ENCODE data around the gene KIF17.

Gene KIF17

GRCh38 chr1:20717452-20718342 lies at the start of gene KIF17:
Gene KIF17 (minus strand): TSS chr1:20718007. CDS start chr1:20717706, 301 bp downstream.
- DNase-seq (ENCODE audit: extremely low read depth in 1 of 2, low read depth in 1 of 2) = peak; percentile 18 to 47

GRCh38 chr1:20767271-20767670 lies 49.5 kb upstream of the KIF17 start:
- no peak for DNase-seq (ENCODE audit: extremely low read depth in 1 of 2, low read depth in 1 of 2)

GRCh38 chr1:20763417-20763816 lies 45.6 kb upstream of the KIF17 start:
- DNase-seq (ENCODE audit: extremely low read depth in 1 of 2, low read depth in 1 of 2) = no peak

GRCh38 chr1:20760322-20760721 lies 42.5 kb upstream of the KIF17 start:
- DNase-seq (ENCODE audit: extremely low read depth in 1 of 2, low read depth in 1 of 2) = no peak

GRCh38 chr1:20753589-20753988 lies 35.8 kb upstream of the KIF17 start:
- DNase-seq (ENCODE audit: extremely low read depth in 1 of 2, low read depth in 1 of 2) = no peak

GRCh38 chr1:20751462-20751990 lies 33.7 kb upstream of the KIF17 start:
- DNase-seq (ENCODE audit: extremely low read depth in 1 of 2, low read depth in 1 of 2) = no peak

GRCh38 chr1:20742671-20743070 lies 24.9 kb upstream of the KIF17 start:
- no peak for DNase-seq (ENCODE audit: extremely low read depth in 1 of 2, low read depth in 1 of 2)

- DNase-seq (ENCODE audit: extremely low read depth in 1 of 2, low read depth in 1 of 2) = no peak
Observed at GRCh38 chr1:20740781-20741180, 23.0 kb upstream of the KIF17 start.

GRCh38 chr1:20739225-20739624 lies 21.4 kb upstream of the KIF17 start:
- no peak for DNase-seq (ENCODE audit: extremely low read depth in 1 of 2, low read depth in 1 of 2)

GRCh38 chr1:20735581-20736111 lies 17.8 kb upstream of the KIF17 start:
- no peak for DNase-seq (ENCODE audit: extremely low read depth in 1 of 2, low read depth in 1 of 2)

- DNase-seq (ENCODE audit: extremely low read depth in 1 of 2, low read depth in 1 of 2) = no peak
Observed at GRCh38 chr1:20733360-20733975, 15.7 kb upstream of the KIF17 start.

- peak; percentile 19 to 44 for DNase-seq (ENCODE audit: extremely low read depth in 1 of 2, low read depth in 1 of 2)
Observed at GRCh38 chr1:20732588-20733359, 15.0 kb upstream of the KIF17 start, which contains the start of gene SH2D5. Gene SH2D5 (minus strand): TSS chr1:20732703. CDS start chr1:20728044, 4,659 bp downstream.

- DNase-seq (ENCODE audit: extremely low read depth in 1 of 2, low read depth in 1 of 2) = peak in 1 of 2 donors; percentile 43
Observed at GRCh38 chr1:20732071-20732587, 14.3 kb upstream of the KIF17 start.

GRCh38 chr1:20731057-20731991 lies 13.5 kb upstream of the KIF17 start:
- DNase-seq (ENCODE audit: extremely low read depth in 1 of 2, low read depth in 1 of 2) = no peak

- DNase-seq (ENCODE audit: extremely low read depth in 1 of 2, low read depth in 1 of 2) = no peak
Observed at GRCh38 chr1:20730690-20731056, 12.9 kb upstream of the KIF17 start.

GRCh38 chr1:20729990-20730689 lies 12.3 kb upstream of the KIF17 start:
- no peak for DNase-seq (ENCODE audit: extremely low read depth in 1 of 2, low read depth in 1 of 2)

GRCh38 chr1:20729155-20729931 lies 11.5 kb upstream of the KIF17 start:
- no peak for DNase-seq (ENCODE audit: extremely low read depth in 1 of 2, low read depth in 1 of 2)
